Activated naive CD8-positive, alpha-beta T cell treated with anti-CD3 and anti-CD28 coated beads, Interleukin-2, amount 10 ng/mL, durations not matched to agents 7 days and 5 days (primary cell): Measurements from ENCODE around the gene FBXO10. TPM values are rescaled to one million over a fixed set of nuclear protein-coding genes. Genes with fewer than 3 reads are reported as not detected.

ENCODE experiments used
- ATAC-seq: fragments of 150-1000 bp; cut with Tn5 transposase; one replicate; pipeline ENCODE4 v1.10.0; 2021; ENCODE audit warnings: low read depth, moderate library complexity
- POLR2A ChIA-PET: fragments of 350-600 bp; sonication (Branson Sonifier 250); formaldehyde crosslinking; loops from one replicate; lab custom pipeline; 2021; ENCODE audit warnings: antibody characterized with exemption; lab: Charles Lee
- DNase-seq: peaks from one replicate; pipeline ENCODE4 v3.0.0; 2021
- H3K27ac Mint-ChIP-seq: one replicate; pipeline ENCODE4 v1.8.0; 2022; ENCODE audit warnings: mild to moderate bottlenecking, mixed read lengths
- H3K27me3 Mint-ChIP-seq: one replicate; pipeline ENCODE4 v1.8.0; 2022; ENCODE audit warnings: mild to moderate bottlenecking, moderate library complexity, mixed read lengths
- H3K36me3 Mint-ChIP-seq: one replicate; pipeline ENCODE4 v1.8.0; 2021; ENCODE audit warnings: mild to moderate bottlenecking, mixed read lengths
- H3K4me1 Mint-ChIP-seq: one replicate; pipeline ENCODE4 v1.8.0; 2021; ENCODE audit warnings: mixed read lengths
- H3K4me3 Mint-ChIP-seq: one replicate; pipeline ENCODE4 v1.8.0; 2022; ENCODE audit warnings: mild to moderate bottlenecking, moderate library complexity, mixed read lengths
- H3K9me3 Mint-ChIP-seq: one replicate; pipeline ENCODE4 v1.8.0; 2021; ENCODE audit warnings: mixed read lengths
- total RNA-seq, 2 experiments: library from RNA; stranded (reverse); gene quantifications; one replicate each; pipeline ENCODE4 v1.2.3, GENCODE V29; 2021

FBXO10 gene
- total RNA-seq, 2 experiments from 2014 or later, result 1.5 to 1.6 TPM

- peaks cover 8% of the 10 kb centered on the region for H3K4me1 Mint-ChIP-seq
- ATAC-seq (no peak), DNase-seq (no peak)
- POLR2A ChIA-PET, result interaction anchor here (1.5 to 3.5 kb wide), 2 partner anchors 17 to 210 kb away, joined by 3 to 17 read pairs; partner anchors contain the start of genes EXOSC3 and TOMM5
- no peaks in the 10 kb centered on the region for H3K27me3 Mint-ChIP-seq
- H3K4me3 Mint-ChIP-seq, result no peak overlapping the region
- no peaks in the 10 kb centered on the region for H3K9me3 Mint-ChIP-seq
- H3K36me3 Mint-ChIP-seq, result no peaks in the 10 kb centered on the region
- no peak overlapping the region for H3K27ac Mint-ChIP-seq
Measured at GRCh38 chr9:37575001-37575400, 1.2 kb downstream of the FBXO10 start.

- POLR2A ChIA-PET, result interaction anchor here (1.5 to 3.5 kb wide), 2 partner anchors 17 to 211 kb away, joined by 3 to 17 read pairs; partner anchors contain the start of genes EXOSC3 and TOMM5
- no peaks in the 10 kb centered on the region for H3K9me3 Mint-ChIP-seq
- H3K27ac Mint-ChIP-seq, result no peak overlapping the region
- no peaks in the 10 kb centered on the region for H3K36me3 Mint-ChIP-seq
- H3K4me1 Mint-ChIP-seq, result peaks cover 8% of the 10 kb centered on the region
- no peaks in the 10 kb centered on the region for H3K27me3 Mint-ChIP-seq
- H3K4me3 Mint-ChIP-seq, result no peak overlapping the region
- DNase-seq (no peak), ATAC-seq (no peak)
Measured at GRCh38 chr9:37574241-37574721, 1.9 kb downstream of the FBXO10 start.

GRCh38 chr9:37571282-37571681, 4.9 kb downstream of the FBXO10 start:
- H3K4me3 Mint-ChIP-seq, result no peak overlapping the region
- no peaks in the 10 kb centered on the region for H3K27me3 Mint-ChIP-seq
- H3K27ac Mint-ChIP-seq, result no peak overlapping the region
- POLR2A ChIA-PET, result no interaction called here
- H3K36me3 Mint-ChIP-seq, result peaks cover 5% of the 10 kb centered on the region
- ATAC-seq, result no peak
- H3K4me1 Mint-ChIP-seq, result peaks cover 6% of the 10 kb centered on the region
- no peak for DNase-seq
- no peaks in the 10 kb centered on the region for H3K9me3 Mint-ChIP-seq

GRCh38 chr9:37566716-37567115, 9.5 kb downstream of the FBXO10 start:
- Mint-ChIP-seq H3K9me3 (peaks cover 8% of the 10 kb centered on the region), H3K4me1 (no peaks in the 10 kb centered on the region), H3K27me3 (no peaks in the 10 kb centered on the region), H3K27ac (no peak overlapping the region), H3K36me3 (peaks cover 21% of the 10 kb centered on the region), H3K4me3 (no peak overlapping the region)
- ATAC-seq (no peak), DNase-seq (no peak)
- POLR2A ChIA-PET, result no interaction called here

- Mint-ChIP-seq H3K27ac (no peak overlapping the region), H3K36me3 (peaks cover 21% of the 10 kb centered on the region), H3K4me1 (no peaks in the 10 kb centered on the region), H3K4me3 (no peak overlapping the region), H3K27me3 (no peaks in the 10 kb centered on the region), H3K9me3 (peaks cover 8% of the 10 kb centered on the region)
- DNase-seq (no peak), ATAC-seq (no peak)
- POLR2A ChIA-PET, result no interaction called here
Measured at GRCh38 chr9:37565661-37566618, 10.2 kb downstream of the FBXO10 start.

- peaks cover 21% of the 10 kb centered on the region for H3K36me3 Mint-ChIP-seq
- no peak overlapping the region for H3K27ac Mint-ChIP-seq
- H3K9me3 Mint-ChIP-seq, result peaks cover 8% of the 10 kb centered on the region
- ATAC-seq, result no peak
- no peaks in the 10 kb centered on the region for H3K27me3 Mint-ChIP-seq
- POLR2A ChIA-PET, result no interaction called here
- DNase-seq, result no peak
- no peak overlapping the region for H3K4me3 Mint-ChIP-seq
- H3K4me1 Mint-ChIP-seq, result no peaks in the 10 kb centered on the region
Measured at GRCh38 chr9:37564916-37565315, 11.3 kb downstream of the FBXO10 start.

GRCh38 chr9:37563806-37564513, 12.2 kb downstream of the FBXO10 start:
- no peak for ATAC-seq
- Mint-ChIP-seq H3K27me3 (no peaks in the 10 kb centered on the region), H3K36me3 (peaks cover 21% of the 10 kb centered on the region), H3K9me3 (peaks cover 8% of the 10 kb centered on the region), H3K4me1 (no peaks in the 10 kb centered on the region), H3K27ac (no peak overlapping the region), H3K4me3 (no peak overlapping the region)
- POLR2A ChIA-PET, result no interaction called here
- DNase-seq, result no peak

- no peaks in the 10 kb centered on the region for H3K27me3 Mint-ChIP-seq
- DNase-seq (no peak), ATAC-seq (no peak)
- peaks cover 17% of the 10 kb centered on the region for H3K36me3 Mint-ChIP-seq
- H3K9me3 Mint-ChIP-seq, result peaks cover 8% of the 10 kb centered on the region
- POLR2A ChIA-PET, result no interaction called here
- H3K27ac Mint-ChIP-seq, result no peak overlapping the region
- no peak overlapping the region for H3K4me3 Mint-ChIP-seq
- no peaks in the 10 kb centered on the region for H3K4me1 Mint-ChIP-seq
Measured at GRCh38 chr9:37562826-37563225, 13.4 kb downstream of the FBXO10 start.

GRCh38 chr9:37561682-37562081, 14.5 kb downstream of the FBXO10 start:
- POLR2A ChIA-PET, result no interaction called here
- Mint-ChIP-seq H3K4me1 (no peaks in the 10 kb centered on the region), H3K9me3 (peaks cover 8% of the 10 kb centered on the region), H3K27ac (no peak overlapping the region), H3K36me3 (peaks cover 17% of the 10 kb centered on the region), H3K4me3 (no peak overlapping the region), H3K27me3 (no peaks in the 10 kb centered on the region)
- ATAC-seq, result no peak
- no peak for DNase-seq

GRCh38 chr9:37559855-37560592, 16.2 kb downstream of the FBXO10 start:
- peaks cover 13% of the 10 kb centered on the region for H3K36me3 Mint-ChIP-seq
- DNase-seq (no peak), ATAC-seq (no peak)
- POLR2A ChIA-PET, result no interaction called here
- peaks cover 8% of the 10 kb centered on the region for H3K9me3 Mint-ChIP-seq
- no peak overlapping the region for H3K27ac Mint-ChIP-seq
- H3K27me3 Mint-ChIP-seq, result no peaks in the 10 kb centered on the region
- no peaks in the 10 kb centered on the region for H3K4me1 Mint-ChIP-seq
- H3K4me3 Mint-ChIP-seq, result no peak overlapping the region

- DNase-seq (no peak), ATAC-seq (no peak)
- peaks cover 7% of the 10 kb centered on the region for H3K9me3 Mint-ChIP-seq
- no peaks in the 10 kb centered on the region for H3K27me3 Mint-ChIP-seq
- peaks cover 8% of the 10 kb centered on the region for H3K36me3 Mint-ChIP-seq
- H3K4me3 Mint-ChIP-seq, result no peak overlapping the region
- no peaks in the 10 kb centered on the region for H3K4me1 Mint-ChIP-seq
- no peak overlapping the region for H3K27ac Mint-ChIP-seq
- POLR2A ChIA-PET, result no interaction called here
Measured at GRCh38 chr9:37559125-37559524, 17.1 kb downstream of the FBXO10 start.

- no peak overlapping the region for H3K4me3 Mint-ChIP-seq
- no peaks in the 10 kb centered on the region for H3K9me3 Mint-ChIP-seq
- H3K27me3 Mint-ChIP-seq, result no peaks in the 10 kb centered on the region
- DNase-seq (no peak), ATAC-seq (no peak)
- POLR2A ChIA-PET, result no interaction called here
- H3K27ac Mint-ChIP-seq, result no peak overlapping the region
- no peaks in the 10 kb centered on the region for H3K4me1 Mint-ChIP-seq
- H3K36me3 Mint-ChIP-seq, result no peaks in the 10 kb centered on the region
Measured at GRCh38 chr9:37555786-37556185, 20.4 kb downstream of the FBXO10 start.

- no peak for ATAC-seq
- H3K9me3 Mint-ChIP-seq, result no peaks in the 10 kb centered on the region
- H3K27ac Mint-ChIP-seq, result no peak overlapping the region
- no peaks in the 10 kb centered on the region for H3K4me1 Mint-ChIP-seq
- POLR2A ChIA-PET, result no interaction called here
- no peaks in the 10 kb centered on the region for H3K36me3 Mint-ChIP-seq
- H3K4me3 Mint-ChIP-seq, result no peak overlapping the region
- DNase-seq, result no peak
- no peaks in the 10 kb centered on the region for H3K27me3 Mint-ChIP-seq
Measured at GRCh38 chr9:37554318-37554717, 21.9 kb downstream of the FBXO10 start.
